H1 (cell line): ENCODE data around the gene GTPBP1.

ENCODE experiments used
- CTBP2 ChIP-seq: IDR thresholded peaks from 2 replicates; pipeline ENCODE4 v1.7.0; 2011; ENCODE audit warnings: borderline replicate concordance, mild to moderate bottlenecking, moderate library complexity, mixed read lengths, low read length; ENCODE audit not compliant: insufficient read depth, insufficient read length
- JUN ChIP-seq: IDR thresholded peaks from 2 replicates; pipeline ENCODE4 v1.6.1; 2011; ENCODE audit warnings: low read depth, mild to moderate bottlenecking, improper control_type of control experiment, low read length
- KDM5A ChIP-seq: fragments of 200-600 bp; IDR thresholded peaks from 2 replicates; pipeline ENCODE4 v1.7.1; 2012; ENCODE audit warnings: mild to moderate bottlenecking, low read length, inconsistent platforms, mixed read lengths
- RXRA ChIP-seq: IDR thresholded peaks from 2 replicates; pipeline ENCODE4 v1.6.1; 2011; ENCODE audit warnings: low read depth, mild to moderate bottlenecking, low read length, moderate library complexity; ENCODE audit not compliant: insufficient read depth
- SP1 ChIP-seq: IDR thresholded peaks from 2 replicates; pipeline ENCODE4 v1.6.1; 2011; ENCODE audit warnings: low read depth, low read length
- TAF1 ChIP-seq: IDR thresholded peaks from 2 replicates; pipeline ENCODE4 v1.6.1; 2011; ENCODE audit warnings: mild to moderate bottlenecking, low read depth, low read length
- TF ChIP-seq, protein P1 (sequence below), 3 experiments: IDR thresholded peaks; 1 replicate in 2 of 3; 2 replicates in 1 of 3; pipeline versions ENCODE4 v1.5.1 to v1.6.1; 2011; ENCODE audit warnings: low read length in 3 of 3, mild to moderate bottlenecking in 3 of 3, inconsistent platforms in 2 of 3, low read depth in 1 of 3, moderate library complexity in 1 of 3; ENCODE audit not compliant: insufficient read depth in 1 of 3; ENCODE audit errors: control extremely low read depth in 1 of 3

DNA sequence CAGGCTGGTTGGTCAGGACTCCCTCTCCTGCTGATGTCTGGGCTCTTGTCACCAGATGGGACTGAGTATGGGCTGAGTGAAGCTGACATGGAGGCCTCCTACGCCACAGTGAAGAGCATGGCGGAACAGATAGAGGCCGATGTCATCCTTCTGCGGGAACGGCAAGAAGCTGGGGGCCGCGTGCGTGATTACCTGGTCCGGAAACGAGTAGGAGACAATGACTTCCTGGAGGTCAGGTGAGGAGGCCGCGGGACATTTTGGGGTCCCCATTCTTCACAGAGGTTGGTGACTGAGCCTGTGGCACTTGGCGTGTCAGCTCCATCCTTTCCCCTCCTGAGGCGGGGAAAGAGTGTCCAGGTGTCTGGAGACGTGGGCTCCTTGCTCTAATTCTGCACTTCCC, 10.1 kb downstream of the GTPBP1 start:
- TF ChIP-seq TAF1 (no peak), RXRA (no peak), KDM5A (no peak), JUN (no peak), CTBP2 (no peak), SP1 (no peak)
- TF ChIP-seq, protein P1, sequence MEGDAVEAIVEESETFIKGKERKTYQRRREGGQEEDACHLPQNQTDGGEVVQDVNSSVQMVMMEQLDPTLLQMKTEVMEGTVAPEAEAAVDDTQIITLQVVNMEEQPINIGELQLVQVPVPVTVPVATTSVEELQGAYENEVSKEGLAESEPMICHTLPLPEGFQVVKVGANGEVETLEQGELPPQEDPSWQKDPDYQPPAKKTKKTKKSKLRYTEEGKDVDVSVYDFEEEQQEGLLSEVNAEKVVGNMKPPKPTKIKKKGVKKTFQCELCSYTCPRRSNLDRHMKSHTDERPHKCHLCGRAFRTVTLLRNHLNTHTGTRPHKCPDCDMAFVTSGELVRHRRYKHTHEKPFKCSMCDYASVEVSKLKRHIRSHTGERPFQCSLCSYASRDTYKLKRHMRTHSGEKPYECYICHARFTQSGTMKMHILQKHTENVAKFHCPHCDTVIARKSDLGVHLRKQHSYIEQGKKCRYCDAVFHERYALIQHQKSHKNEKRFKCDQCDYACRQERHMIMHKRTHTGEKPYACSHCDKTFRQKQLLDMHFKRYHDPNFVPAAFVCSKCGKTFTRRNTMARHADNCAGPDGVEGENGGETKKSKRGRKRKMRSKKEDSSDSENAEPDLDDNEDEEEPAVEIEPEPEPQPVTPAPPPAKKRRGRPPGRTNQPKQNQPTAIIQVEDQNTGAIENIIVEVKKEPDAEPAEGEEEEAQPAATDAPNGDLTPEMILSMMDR (IDR thresholded peaks at IDR 0.05; ENCODE audit: control extremely low read depth in 1 of 3, insufficient read depth in 1 of 3, low read depth in 1 of 3, low read length in 3 of 3) = no peak
